ENCODE results near the gene FXYD7. TPM values are rescaled to one million over a fixed set of nuclear protein-coding genes. Genes with fewer than 3 reads are reported as not detected.
A peak's percentile ranks its signal among the peaks of the same experiment; 100 is the strongest.

The FXYD7 gene
- total and polyA plus RNA-seq, 2 of the 13 experiments (the other 11 are each of a cell fraction or from before 2014, with no cell fraction given): 0.55 TPM; not detected in 1

- TF ChIP-seq ZNF597 (CRISPR knock-in tag; IDR thresholded peaks at IDR 0.05) (no peak), HDAC6 (IDR thresholded peaks at IDR 0.05; ENCODE audit: low read depth, low read length) (no peak), RERE (CRISPR knock-in tag; IDR thresholded peaks at IDR 0.05; ENCODE audit: low read depth) (no peak), ZBTB20 (CRISPR knock-in tag; IDR thresholded peaks at IDR 0.05; ENCODE audit: borderline replicate concordance, low read depth) (peak; percentile 89; the same call in 1 of the 2 replicates), FOXK2 (IDR thresholded peaks at IDR 0.05) (no peak), ARID5B (CRISPR knock-in tag; IDR thresholded peaks at IDR 0.05) (peak; percentile 66), ZNF780A (CRISPR knock-in tag; IDR thresholded peaks at IDR 0.05) (no peak), BRF2 (CRISPR knock-in tag; IDR thresholded peaks at IDR 0.05) (no peak), CREB1 (IDR thresholded peaks at IDR 0.05) (no peak), CREB1 (CRISPR knock-in tag; IDR thresholded peaks at IDR 0.05) (no peak), SOX5 (CRISPR knock-in tag; IDR thresholded peaks at IDR 0.05; ENCODE audit: borderline replicate concordance) (peak; percentile 65; the same call in 1 of the 2 replicates), NR2F2 (IDR thresholded peaks at IDR 0.05; ENCODE audit: borderline replicate concordance, low read depth) (peak; percentile 31; the same call in 1 of the 2 replicates), JARID2 (CRISPR knock-in tag; IDR thresholded peaks at IDR 0.05; ENCODE audit: insufficient replicate concordance) (no peak), ZSCAN21 (CRISPR knock-in tag; IDR thresholded peaks at IDR 0.05; ENCODE audit: borderline replicate concordance) (no peak), TFAP4 (IDR thresholded peaks at IDR 0.05; ENCODE audit: borderline replicate concordance, low read depth) (no peak; the same call in 1 of the 2 replicates), ZNF263 (CRISPR knock-in tag; IDR thresholded peaks at IDR 0.05) (no peak)
Observed at GRCh38 chr19:35130761-35131720, 12.0 kb upstream of the FXYD7 start (continued).

Measured in HepG2 (cell line).